Adrenal gland (tissue), 5 donors: ENCODE results near the gene PI16.

Source experiments
- POLR2A ChIP-seq, 2 donors: fragments of 450-650 bp; IDR thresholded peaks; one replicate each; pipeline ENCODE4 v1.6.1; 2017; ENCODE audit warnings: antibody characterized with exemption in 2 of 2, mild to moderate bottlenecking in 2 of 2, moderate library complexity in 1 of 2
- TF ChIP-seq, protein P1 (sequence below), 6 experiments: fragments of 450-650 bp in 4 of 6; fragments of 200-600 bp in 2 of 6; sonication (generic) in 1 of 6; IDR thresholded peaks; 1 replicate in 5 of 6; 2 replicates in 1 of 6; pipeline versions ENCODE4 v1.5.1 to v1.8.0; 2016 to 2021; ENCODE audit warnings: antibody characterized with exemption in 6 of 6, mild to moderate bottlenecking in 2 of 6, moderate library complexity in 1 of 6
- donor health status: DM: no; HTN: no; CAD: no.

DNA sequence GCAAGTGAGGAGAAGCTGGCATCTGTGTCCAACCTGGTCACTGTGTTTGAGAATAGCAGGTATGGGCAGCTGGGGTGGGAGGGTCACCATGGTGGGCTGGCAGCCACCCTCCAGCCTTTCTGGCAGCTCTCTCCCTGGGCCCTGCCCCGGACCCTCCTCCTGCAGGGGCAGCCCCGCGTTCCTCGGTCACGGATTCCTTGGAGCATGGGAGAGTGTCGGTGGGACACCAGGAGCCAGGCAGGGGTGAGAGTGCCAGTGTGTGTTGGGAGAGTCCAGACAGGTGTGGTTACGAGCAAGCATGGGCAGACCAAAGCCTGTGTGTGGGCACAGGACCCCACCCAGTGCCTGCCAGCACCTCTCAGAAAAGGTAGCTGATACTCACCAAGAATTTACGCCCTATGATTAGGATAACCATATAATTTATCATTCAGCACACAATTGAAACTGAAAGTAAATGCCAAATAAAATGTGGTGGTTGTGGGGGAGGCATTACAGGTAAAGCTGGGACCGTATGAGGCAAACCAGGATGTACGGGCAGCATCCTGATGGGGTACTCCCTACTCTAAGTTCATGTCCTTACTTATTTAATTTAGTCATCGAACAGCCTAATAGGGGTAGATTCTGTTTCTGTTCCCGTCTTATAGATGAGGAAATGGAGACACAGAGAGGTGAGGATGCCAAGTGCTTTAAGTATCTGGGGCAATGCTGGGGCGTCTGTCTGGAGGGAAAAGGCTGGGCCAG, 51.5 kb downstream of the PI16 start:
- TF ChIP-seq, protein P1, sequence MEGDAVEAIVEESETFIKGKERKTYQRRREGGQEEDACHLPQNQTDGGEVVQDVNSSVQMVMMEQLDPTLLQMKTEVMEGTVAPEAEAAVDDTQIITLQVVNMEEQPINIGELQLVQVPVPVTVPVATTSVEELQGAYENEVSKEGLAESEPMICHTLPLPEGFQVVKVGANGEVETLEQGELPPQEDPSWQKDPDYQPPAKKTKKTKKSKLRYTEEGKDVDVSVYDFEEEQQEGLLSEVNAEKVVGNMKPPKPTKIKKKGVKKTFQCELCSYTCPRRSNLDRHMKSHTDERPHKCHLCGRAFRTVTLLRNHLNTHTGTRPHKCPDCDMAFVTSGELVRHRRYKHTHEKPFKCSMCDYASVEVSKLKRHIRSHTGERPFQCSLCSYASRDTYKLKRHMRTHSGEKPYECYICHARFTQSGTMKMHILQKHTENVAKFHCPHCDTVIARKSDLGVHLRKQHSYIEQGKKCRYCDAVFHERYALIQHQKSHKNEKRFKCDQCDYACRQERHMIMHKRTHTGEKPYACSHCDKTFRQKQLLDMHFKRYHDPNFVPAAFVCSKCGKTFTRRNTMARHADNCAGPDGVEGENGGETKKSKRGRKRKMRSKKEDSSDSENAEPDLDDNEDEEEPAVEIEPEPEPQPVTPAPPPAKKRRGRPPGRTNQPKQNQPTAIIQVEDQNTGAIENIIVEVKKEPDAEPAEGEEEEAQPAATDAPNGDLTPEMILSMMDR (IDR thresholded peaks at IDR 0.05), result no peak
- no peak for TF ChIP-seq POLR2A (IDR thresholded peaks at IDR 0.05)
